Islet of Langerhans (tissue), 1 donor: ENCODE data around the gene CREBL2.

Experiments used
- FAIRE-seq: peaks from one replicate; lab custom pipeline; 2011; peaks lifted over from hg19 to GRCh38; lab: Jason Lieb, UNC

CREBL2 gene

DNA sequence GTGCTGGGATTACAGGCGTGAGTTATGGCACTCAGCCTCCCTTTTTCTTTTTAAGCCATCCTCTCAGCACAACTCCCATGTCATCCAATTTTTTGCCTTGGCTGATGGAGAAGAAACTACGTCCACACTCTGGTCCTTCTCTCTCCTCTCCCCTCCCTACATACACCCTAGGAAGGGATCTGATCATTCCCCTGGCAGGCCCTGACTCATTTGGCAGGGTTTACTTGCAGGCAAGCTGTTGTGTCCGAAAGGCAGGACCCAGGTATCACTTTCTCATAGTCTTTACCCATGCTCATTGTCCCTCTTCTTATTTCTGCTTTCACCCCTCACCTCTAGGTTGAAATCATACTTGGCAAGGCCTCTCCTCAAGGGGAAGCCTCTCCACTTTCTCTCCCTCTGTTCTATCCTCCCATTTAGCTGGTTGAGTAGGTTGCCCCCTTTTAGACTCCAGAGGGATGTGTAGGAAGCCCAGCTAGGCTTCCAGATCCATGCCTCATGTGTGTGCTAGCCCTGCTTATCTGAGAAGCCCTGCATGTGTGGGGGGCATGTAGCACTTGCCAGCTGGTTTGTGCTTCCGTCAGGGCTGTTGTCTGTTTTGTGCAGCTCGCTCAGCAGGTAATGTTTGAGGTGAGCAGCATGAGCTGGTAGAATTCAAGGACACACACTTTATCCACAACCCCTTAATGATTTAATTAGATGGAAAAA lies 69.5 kb downstream of the CREBL2 start:
- no peak for FAIRE-seq

DNA sequence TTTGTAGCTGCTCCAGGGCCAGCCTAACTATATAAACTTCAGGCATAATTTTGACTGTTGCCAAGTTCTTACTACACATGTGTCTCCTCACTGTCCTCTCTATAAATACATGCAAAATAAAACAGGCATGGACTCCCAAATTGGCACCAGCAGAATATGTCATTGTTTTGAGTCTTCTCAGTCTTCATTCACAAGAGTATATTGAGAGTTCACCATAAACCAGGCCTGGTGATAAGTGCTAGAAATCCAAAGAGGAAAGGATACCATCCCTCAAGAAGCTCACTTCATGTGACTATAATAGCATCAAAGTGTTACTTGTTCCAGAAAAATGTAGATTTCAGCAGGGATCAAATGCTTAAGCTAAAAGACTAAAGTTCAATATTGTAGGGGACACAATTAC lies 70.6 kb downstream of the CREBL2 start:
- FAIRE-seq = no peak

DNA sequence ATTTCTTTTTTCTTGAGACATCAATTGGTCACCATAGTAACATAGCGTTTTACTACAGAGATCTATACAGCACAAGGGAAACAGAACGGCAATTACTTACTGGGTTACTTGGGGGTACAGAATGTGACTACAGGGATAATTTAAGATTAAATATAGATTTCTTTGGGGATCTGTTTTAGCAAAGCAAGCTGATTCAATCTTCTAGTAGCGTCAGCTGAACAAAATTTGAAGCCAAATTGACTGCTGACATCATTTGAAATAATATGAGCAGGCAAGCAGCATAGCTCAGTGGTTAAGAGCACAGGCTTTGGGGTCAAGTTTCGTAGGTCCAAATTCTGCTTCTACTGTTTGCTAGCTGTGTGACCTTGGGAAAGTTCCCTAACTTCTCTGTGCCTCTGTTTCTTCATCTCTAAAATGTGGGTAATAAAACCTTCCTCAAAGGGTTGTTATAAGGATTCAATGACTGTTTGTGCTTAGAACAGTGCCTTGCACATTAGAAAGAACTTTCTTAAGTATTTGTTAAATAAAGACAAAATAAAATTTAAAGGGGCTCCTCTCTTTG lies 71.5 kb downstream of the CREBL2 start:
- peak; percentile 91 for FAIRE-seq

DNA sequence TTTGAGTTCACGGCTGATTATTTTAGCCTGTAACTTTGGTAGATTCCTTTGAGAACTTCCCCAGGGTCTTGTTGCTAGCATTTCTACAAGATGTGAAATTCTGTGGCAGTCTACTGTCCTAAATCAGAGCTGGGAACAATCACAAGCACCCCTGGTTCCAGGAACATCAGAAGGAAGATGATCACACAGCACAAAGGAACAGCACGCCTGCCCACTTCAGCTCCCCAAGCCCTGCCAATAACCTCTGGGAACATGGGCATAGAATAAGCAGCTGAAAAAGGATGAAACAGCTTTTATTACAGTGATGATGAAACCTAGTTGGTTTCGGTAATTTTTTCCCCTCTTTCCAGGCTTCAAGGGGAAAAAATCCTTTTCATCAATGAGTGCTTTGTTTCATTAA lies 72.0 kb downstream of the CREBL2 start:
- no peak for FAIRE-seq

DNA sequence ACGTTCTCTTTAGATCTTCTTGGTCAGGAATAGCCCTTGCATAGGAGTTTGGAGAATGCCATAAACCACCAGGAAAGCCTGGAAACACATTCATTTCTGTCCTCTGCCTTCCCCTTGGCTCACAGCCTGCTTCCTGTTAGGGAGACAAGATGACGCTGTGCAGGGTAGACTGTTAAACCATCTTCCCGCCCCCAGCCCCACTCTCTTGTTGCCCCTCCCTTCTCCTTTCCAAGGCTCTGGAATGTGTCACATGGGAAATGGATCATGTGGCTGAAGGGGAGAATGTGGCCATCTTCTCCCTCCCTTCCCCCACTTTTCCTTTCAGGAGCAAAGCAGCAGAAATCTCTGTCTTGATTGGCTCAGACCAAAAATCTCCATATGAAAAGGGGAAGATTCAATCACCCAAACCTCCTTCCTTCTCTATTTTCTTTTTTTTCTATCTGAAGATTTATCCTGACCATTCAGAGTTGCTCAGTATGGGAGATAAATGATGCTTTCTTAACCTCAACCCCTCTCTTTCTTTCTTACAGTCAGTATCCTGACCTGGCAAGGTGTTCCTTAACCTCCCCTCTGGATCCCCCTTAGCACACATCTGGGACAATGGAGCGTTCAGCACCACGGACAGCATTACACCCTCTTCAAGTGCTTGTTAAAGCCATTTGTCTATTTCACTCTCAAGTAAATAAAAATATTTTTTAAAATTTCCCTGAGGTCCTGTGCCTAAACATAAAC lies 72.9 kb downstream of the CREBL2 start:
- peak; percentile 13 for FAIRE-seq

DNA sequence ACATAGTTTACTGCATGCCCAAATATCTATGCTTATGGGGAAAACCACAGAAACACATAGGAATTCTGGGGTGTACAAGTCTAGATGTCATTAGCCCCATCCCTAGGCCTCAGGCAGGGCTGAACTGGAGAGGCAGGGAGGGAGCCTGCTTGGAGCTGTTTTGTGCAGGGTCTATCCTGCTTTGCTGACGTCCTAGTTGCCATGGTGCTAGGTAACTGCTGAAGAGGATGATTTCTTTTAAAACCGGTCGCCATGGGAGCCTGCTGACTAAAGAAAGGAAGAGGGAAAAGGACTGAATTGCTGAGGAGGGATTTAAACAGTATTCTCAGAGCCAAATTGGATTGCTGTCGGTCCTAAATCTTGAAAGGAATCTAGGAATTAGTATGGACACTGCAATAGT lies 73.6 kb downstream of the CREBL2 start:
- FAIRE-seq = peak; percentile 98

DNA sequence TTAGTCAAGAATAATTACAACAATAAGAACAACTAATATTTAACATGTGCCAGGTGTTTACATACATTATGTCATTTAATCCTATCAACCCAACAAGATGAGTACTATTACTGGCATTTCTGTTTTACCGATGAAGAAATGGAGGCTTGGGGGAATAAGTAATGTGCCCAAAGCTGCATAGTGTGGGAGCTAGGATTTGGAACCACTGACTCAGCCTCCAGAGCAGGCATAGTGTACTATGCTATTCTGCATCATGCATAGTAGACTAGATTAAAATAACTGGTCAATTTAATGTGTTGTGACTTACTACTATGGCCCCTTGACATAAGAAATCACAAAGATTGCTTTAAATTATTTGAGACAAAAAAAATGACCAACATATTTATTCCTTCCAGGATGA lies 74.8 kb downstream of the CREBL2 start:
- FAIRE-seq = no peak

DNA sequence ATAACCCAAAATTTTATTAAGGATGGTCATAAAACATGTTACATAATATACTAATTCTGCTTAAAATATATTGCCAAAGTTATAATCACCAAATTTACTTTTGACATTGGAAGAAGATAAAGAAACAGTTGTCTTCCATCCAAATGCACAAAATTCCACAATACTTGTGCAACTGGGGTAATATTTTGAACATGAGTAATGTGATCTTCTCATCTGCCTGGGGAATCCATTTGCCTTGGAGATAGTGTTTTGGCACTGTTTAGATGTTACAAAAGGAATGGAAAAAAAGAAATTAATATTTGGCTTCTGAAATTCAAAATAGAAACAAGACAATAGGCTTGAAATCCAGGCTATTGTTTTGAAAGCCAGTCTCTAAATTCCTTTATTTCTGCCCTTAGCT lies 75.2 kb downstream of the CREBL2 start:
- FAIRE-seq = no peak

DNA sequence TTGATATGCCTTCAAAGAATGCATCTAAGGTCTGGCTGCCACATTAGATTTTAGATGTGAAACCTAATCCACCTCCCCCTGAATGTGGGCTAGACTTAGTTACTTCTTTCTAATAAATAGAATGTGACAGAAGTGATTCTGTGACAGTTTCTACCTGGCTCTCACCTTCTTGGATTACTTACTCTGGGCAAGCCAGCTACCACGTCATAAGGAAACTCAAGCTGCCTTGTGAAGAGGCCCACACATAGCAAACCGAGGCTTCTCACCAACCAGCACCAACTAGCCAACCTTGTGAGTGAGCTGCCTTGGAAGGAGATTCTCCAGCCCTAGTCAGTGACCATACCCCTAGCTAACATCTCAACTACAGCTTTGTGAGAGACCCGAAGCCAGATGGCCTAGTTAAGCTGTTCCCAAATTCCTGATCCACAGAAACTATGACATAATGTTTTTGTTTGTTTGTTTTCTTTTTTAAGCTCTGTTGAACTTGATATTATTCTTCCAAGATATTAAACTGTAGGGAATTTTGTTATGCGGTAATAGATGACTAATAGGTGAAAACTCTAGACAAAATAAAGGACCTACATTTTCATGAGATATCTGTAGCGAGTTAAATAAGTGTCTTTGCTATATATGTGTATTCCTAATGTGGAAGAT lies 78.1 kb downstream of the CREBL2 start:
- FAIRE-seq = no peak

DNA sequence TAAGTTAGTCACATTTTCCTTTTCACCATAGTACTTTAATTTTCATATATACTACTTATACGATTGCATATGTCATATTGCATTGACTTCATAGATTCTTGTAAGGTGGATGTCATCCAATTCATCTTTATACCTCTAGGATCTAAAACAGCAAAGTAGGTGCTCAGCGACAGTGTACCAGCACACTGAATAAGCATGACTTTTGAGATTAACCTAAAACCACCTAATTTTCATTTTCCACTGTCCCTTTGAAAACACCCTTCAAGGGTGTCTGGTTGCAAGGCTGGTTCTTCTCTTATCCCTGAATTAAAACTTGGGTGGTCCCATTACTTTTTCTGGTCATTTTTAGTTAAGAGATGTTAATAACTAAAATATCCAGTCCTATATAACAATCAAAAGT lies 79.9 kb downstream of the CREBL2 start:
- FAIRE-seq = no peak

DNA sequence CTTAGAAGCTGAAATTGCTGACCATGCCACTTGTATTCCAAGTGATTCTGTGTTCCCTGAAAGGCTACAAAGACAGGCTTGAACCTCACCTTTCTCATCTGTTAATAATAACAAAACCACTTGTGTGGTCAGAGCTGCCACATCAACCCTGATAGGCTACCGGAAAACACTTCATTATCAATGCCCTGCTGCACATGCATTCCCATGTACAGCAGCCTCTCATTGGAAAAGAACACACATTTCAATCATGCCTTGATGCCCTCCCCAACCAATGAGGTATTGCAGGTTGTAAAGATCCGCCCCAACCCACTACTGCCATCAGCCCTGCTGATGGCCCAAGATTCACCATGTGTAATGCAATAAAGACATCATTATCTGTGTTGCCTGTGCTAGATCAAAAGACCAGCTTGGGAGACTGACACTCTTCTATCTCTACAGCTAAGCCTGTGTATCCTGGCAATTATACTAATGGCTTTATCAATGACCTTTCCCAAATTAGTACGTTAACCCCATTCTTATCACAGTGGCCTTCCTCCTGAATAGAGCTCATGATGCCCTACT lies 81.5 kb downstream of the CREBL2 start:
- no peak for FAIRE-seq
